NT2/D1 (cell line): ENCODE results near the gene TPSB2.

Source experiments
- SUZ12 ChIP-seq: IDR thresholded peaks from 2 replicates; pipeline ENCODE4 v1.6.1; 2011; ENCODE audit not compliant: insufficient read length, insufficient read depth; ENCODE audit errors: extremely low read depth
- ZNF274 ChIP-seq: IDR thresholded peaks from 2 replicates; pipeline ENCODE4 v1.6.1; 2011; ENCODE audit warnings: mild to moderate bottlenecking, low read depth, low read length

- TF ChIP-seq ZNF274: no peak
- no peak for TF ChIP-seq SUZ12
Measured at GRCh38 chr16:1202274-1202673, 27.7 kb downstream of the TPSB2 start.
